ENCODE measurements around the gene GAMT.

The GAMT gene

DNA sequence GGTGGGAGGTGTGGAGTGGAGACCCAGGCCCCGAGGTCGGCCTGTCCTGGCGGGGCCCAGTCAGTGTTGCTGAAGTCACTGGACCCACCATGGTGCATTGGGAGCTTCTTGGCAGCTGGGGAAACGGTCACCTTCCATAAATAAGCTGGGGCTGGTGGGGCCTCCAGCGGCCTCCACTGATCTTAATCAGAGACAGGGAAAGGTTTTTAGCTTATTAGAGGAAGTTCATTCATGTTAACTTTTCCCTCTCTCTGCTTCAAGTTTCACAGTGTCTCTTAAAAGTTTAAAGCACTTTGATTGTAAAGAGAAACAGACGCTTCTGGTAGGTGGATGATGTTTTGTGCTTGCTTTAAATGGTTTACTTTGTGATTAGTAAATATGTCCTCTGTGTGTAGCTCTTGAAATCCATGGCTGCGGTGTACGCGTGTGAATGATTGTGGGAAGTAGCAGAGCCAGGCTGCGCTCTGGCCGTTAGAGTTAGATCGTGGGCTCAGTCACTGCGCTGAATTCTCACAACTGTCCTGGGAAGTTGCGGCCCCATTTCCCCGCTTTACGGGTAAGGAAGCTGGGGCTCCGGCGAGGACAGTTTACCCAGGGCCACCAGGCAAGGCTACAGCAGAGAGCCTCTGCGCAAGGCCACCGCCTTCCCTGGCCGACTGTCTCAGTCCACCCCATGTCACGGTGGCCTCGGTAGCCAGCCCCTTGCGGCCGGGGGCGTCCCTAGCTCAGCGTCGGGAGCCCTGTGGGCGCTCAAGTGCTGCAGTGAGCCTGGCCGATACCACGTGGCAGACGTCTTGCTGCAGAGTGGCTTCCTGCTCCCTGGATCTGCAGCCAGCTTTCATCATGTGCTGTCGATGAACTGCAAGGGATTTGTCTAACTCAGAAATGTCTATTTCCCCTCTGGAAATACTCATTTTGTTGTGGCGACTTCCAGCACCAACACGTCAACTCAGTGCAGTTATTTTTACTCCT, 34.2 kb downstream of the GAMT start:
- no peak for DNase-seq

DNA sequence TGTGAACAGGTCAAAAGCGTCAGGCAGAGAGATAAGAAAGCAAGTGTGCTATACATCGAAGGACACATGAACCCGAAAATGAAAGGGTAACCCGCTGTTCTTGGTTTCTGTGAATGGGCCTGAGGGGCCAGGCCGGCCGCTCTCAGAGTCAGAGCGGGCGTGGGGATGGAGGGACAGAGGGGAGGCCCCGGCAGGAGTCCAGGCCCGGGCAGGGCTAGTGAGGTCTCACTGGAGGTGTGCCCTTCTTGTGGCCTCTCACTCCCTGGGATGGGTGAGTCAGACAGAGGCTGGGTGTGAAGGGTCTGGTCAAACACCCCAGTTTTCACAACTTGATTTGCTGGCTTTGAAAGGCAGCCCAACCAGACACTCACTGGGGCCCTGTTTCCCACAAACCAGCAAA, 35.0 kb downstream of the GAMT start:
- no peak for DNase-seq

DNA sequence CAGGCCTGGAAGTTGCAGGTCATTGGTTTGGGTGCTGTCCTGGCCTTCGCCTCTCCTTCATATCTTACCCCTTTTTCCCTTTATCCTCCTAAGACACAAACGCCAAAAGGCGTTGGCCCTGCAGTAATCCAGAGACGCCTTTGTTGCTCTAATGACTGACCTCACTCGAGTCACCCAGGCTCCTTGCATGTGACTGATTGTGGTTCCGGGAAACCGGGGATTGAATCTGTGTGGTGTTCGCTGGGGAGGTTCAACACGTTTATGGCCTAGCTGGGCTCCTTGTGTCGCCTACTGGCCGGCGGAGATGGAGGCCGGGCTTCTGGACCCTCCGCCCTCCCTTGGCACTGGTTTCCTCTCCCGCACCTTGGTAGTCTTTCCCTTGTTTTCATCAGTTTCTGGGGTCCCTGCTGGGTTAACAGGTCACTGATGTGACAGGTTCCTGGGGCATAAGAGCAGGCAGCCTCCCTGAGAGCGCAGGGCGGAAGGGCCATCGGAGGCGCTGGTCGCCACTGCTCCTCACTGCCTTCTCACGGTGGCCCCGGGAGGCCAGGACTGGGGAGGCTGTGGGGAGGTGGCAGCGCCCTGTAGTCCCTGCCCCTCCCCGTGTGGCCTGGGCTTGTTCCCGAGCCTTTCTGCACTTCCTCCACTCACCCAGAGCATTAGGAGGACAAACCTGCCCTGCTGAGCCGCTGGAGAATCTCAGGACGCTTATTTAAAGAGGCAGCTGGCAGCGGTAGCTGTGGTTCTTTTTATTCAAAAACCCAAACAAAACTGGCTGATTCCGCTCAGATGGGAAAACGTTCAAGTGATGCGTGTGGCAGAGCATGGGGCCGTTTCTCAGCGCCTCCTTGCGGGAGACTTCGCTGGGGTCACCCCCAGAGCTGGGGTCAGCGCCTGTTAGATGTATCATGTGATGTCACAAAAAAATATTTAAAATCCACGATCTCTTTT, 35.7 kb downstream of the GAMT start:
- peak in 8 of 56 donors; percentile 12 to 54 (median 32) for DNase-seq

- no peak for DNase-seq
Measured at GRCh38 chr19:1364070-1364704, 37.2 kb downstream of the GAMT start.

DNA sequence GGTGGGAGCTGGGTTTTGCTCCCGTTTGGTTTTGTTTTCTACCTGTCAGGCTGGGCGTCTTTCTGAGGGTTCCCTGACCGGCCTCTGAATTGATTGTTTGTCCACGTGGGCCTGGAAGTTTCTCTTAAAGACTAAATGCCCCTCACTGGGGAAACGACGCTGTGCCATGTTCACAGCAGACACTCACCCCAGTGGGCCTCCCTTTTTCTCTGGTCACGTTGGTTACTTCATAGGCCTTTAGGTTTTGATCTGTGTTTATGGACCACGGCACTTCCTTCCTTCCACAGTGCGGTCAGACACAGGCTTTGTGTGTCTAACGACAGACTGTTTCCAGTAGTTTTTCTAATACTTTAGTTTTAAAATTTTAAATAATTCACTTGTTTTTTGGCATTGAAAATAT, 37.7 kb downstream of the GAMT start:
- no peak for DNase-seq

GRCh38 chr19:1362387-1363257, 38.7 kb downstream of the GAMT start:
- DNase-seq, result no peak

- DNase-seq, result no peak
Measured at GRCh38 chr19:1361601-1362386, 39.5 kb downstream of the GAMT start.

- peak in 54 of 56 donors; percentile 17 to 92 (median 77) for DNase-seq
Measured at GRCh38 chr19:1360818-1361461, 40.4 kb downstream of the GAMT start.

DNA sequence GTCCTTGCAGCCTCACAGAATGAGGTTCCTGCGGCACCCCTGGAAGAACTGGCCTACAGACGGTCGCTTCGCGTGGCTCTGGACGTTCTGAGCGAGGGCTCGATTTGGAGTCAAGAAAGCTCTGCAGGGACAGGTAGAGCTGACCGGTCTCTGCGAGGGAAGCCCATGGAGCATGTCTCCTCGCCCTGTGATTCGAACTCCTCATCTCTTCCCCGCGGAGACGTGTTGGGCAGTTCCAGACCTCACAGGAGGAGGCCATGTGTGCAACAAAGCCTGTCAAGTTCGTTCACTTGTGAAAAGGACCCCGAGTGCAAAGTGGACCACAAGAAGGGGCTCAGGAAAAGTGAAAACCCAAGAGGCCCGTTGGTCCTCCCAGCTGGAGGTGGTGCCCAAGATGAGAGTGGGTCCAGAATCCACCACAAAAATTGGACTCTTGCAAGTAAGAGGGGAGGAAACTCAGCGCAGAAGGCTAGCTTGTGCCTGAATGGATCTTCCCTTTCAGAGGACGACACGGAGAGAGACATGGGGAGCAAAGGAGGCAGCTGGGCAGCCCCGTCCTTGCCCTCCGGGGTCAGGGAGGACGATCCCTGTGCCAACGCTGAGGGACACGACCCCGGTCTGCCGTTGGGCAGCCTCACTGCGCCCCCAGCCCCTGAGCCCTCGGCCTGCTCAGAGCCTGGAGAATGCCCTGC, 41.1 kb downstream of the GAMT start:
- peak in 2 of 56 donors; percentile 19 to 60 for DNase-seq

DNA sequence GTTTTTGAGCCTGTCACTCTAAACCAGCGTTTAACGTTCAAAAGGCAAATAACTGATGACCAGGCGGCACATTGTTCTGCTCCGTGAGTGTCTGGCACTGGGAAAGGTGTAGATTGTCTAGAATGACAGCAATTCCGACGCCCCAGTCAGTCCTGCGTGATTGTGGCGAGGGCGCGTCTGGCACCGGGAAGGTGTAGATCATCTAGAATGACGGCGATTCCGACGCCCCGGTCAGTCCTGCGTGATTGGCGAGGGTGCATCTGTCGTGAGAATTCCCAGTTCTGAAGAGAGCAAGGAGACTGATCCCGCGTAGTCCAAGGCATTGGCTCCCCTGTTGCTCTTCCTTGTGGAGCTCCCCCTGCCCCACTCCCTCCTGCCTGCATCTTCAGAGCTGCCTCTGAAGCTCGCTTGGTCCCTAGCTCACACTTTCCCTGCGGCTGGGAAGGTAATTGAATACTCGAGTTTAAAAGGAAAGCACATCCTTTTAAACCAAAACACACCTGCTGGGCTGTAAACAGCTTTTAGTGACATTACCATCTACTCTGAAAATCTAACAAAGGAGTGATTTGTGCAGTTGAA, 43.7 kb downstream of the GAMT start:
- DNase-seq, result no peak

DNA sequence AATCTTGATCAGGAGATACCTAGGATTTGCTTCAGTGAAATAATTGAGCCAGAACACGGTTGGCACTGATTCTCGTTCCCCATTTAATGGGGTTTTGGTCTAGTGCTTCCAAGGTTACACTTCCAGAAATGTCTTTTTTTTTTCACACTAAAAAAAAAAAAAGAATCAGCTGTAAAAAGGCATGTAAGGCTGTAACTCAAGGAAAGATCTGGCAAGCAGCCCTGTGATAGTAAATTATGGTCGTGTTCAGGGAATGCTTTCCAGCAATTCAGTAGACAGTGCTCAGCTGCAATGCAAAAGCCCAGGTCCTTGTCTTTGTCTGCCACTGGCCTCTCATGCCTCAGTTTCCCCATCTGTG, 44.9 kb downstream of the GAMT start:
- DNase-seq, result no peak

DNA sequence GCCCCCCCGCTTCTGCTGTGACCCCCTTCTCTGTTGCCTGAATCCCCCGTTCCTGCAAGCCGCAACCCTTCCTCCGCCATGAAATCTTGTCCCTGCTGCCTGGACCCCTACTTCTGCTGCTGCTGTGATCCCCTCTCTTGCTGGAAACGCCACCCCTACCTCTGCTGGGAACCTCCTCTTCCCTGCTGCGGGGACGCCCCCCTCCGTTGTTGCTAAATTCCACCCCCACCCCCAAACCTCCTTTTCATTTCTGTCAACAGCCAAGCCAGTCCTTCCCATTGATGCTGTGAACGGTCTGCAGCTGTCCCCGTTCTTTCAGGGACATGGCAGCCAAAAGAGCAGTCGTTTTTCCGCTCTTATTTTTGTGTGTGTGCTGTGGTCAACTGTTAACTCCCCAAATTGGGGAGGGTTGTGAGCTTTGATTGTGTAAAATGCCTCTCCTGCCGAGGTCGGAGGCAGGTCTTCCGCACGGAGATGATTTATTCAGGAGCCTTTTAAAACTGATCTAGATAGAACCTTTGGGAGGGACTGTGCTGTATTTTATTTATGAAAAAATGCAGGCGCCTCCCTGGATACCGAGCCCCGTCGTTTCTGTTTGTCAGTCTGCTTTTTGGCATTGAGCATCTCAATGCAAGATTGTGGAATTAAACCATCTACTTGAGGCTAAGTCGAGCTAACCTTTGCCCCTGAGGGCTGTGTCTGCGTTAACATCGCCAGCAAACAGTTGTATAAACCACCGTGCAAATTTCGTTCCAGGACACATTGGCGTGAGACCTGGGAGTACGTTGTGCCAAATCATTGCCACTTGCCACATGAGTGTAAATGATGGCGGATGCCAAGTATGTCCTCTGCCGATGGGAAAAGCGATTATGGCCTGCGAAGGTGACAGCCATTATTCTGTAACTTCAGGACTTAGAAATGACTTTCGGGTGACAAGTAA, 45.5 kb downstream of the GAMT start:
- DNase-seq, result peak in 46 of 56 donors; percentile 11 to 77 (median 44)

- DNase-seq, result peak in 8 of 56 donors; percentile 43 to 71 (median 64)
Measured at GRCh38 chr19:1354970-1355567, 46.3 kb downstream of the GAMT start.

DNA sequence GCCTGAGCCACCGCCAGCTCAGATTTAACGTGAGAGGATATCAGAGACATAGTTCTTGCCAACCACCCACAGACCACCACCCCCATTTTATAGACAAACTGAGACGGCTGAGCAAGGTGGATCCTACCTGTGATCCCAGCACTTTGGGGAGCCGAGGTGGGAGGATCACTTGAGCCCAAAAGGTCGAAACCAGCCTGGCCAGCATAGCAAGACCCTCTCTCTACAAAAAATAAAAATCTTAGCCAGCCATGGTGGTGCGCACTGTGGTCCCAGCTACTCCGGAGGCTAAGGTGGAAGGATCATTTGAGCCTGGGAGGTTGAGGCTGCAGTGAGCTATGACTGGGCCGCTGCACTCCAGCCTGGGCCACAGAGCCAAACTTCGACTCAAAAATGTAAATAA, 48.2 kb downstream of the GAMT start:
- no peak for DNase-seq

- DNase-seq, result no peak
Measured at GRCh38 chr19:1351381-1351851, 49.9 kb downstream of the GAMT start.

DNA sequence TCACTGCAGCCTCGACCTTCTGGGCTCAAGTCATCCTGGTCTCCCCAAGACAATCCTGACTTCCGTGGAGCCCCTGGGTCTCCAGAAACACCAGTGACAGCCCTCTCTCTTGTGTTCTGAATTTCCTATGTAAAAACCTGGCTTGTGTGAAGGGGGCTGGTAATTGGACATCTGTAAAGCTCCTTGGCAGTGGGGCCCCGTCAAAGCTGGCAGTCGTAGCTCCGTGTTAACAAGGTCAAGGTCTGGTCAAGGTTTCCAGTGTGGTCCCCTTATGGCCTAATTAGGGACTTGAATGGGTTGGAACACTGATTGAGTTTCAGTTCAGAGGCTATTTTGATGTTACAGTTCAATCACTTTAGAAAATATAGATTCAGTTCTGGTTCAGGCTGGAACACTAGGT, 50.5 kb downstream of the GAMT start:
- DNase-seq, result no peak

Data from nucleus accumbens (tissue), 56 donors.